ENCODE measurements around the gene ENO1. TPM values are rescaled to one million over a fixed set of nuclear protein-coding genes. Genes with fewer than 3 reads are reported as not detected.

Gene ENO1
- total and polyA plus RNA-seq, 9 of the 15 experiments (the other 6 are each of a cell fraction or from before 2014, with no cell fraction given), result 2,249 to 7,472 (median 2,868) TPM

DNA sequence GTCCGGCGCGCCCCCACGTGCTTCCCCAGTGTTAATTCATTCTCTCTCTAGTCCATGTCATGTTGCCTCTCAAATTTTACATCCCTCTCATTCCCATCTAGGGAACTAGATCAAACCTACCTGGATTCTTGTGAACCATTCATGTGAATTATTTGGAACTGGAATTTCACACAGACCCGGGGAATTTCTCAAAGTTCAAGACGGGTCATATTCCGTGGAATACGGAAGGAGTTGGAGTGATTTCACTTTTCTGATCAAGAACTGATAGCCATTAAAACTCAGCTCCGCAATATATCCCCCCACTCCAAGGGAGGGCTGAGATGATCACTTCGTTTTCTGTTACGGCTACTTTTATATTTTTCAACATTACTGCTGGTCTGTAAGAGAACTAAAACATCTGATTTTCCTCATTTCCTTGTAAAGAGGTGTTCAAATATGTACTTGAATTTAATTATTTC lies 1.0 kb upstream of the ENO1 start (continued):
- TF ChIP-seq CEBPZ (IDR thresholded peaks at IDR 0.05; ENCODE audit: borderline replicate concordance, low read depth, low read length) (no peak), COPS2 (conservative IDR thresholded peaks at IDR 0.05) (no peak), TCFL5 (CRISPR knock-in tag; conservative IDR thresholded peaks at IDR 0.05) (no peak), PATZ1 (CRISPR knock-in tag; IDR thresholded peaks at IDR 0.05; ENCODE audit: borderline replicate concordance) (no peak), ILF3 (IDR thresholded peaks at IDR 0.05; ENCODE audit: borderline replicate concordance) (no peak), FUS (optimal IDR thresholded peaks at IDR 0.05; ENCODE audit: low read depth, low read length) (no peak), RAD21 (CRISPR knock-in tag; conservative IDR thresholded peaks at IDR 0.05 in 1 of 2, IDR thresholded peaks at IDR 0.05 in 1 of 2) (peak in 1 of 2 experiments; percentile 2; a peak in 1 of 4 replicates), ZNF263 (CRISPR knock-in tag; IDR thresholded peaks at IDR 0.05; ENCODE audit: borderline replicate concordance) (no peak), ZNF408 (CRISPR knock-in tag; IDR thresholded peaks at IDR 0.05; ENCODE audit: low read depth) (no peak), SP1 (CRISPR knock-in tag; IDR thresholded peaks at IDR 0.05) (no peak), PRMT5 (CRISPR knock-in tag; IDR thresholded peaks at IDR 0.05) (no peak), ZNF766 (CRISPR knock-in tag; conservative IDR thresholded peaks at IDR 0.05) (no peak), WHSC1 (IDR thresholded peaks at IDR 0.05; ENCODE audit: low read length) (no peak), GTF2A2 (tag; IDR thresholded peaks at IDR 0.05) (no peak), NCOA2 (IDR thresholded peaks at IDR 0.05; ENCODE audit: partially characterized antibody in 2 of 2) (no peak), ZNF12 (CRISPR knock-in tag; IDR thresholded peaks at IDR 0.05) (no peak), ZNF589 (CRISPR knock-in tag; IDR thresholded peaks at IDR 0.05; ENCODE audit: low read depth) (peak; percentile 67; the same call in 1 of the 2 replicates), CCNT2 (IDR thresholded peaks at IDR 0.05; ENCODE audit: borderline replicate concordance, extremely low read depth, insufficient read length, low read depth, low read length) (no peak), ZNF253 (CRISPR knock-in tag; conservative IDR thresholded peaks at IDR 0.05) (no peak), NUFIP1 (IDR thresholded peaks at IDR 0.05; ENCODE audit: partially characterized antibody) (no peak), SMAD4 (CRISPR knock-in tag; conservative IDR thresholded peaks at IDR 0.05) (no peak)
- TF ChIP-seq, protein P1, sequence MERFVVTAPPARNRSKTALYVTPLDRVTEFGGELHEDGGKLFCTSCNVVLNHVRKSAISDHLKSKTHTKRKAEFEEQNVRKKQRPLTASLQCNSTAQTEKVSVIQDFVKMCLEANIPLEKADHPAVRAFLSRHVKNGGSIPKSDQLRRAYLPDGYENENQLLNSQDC (CRISPR knock-in tag; IDR thresholded peaks at IDR 0.05), result no peak
- TF ChIP-seq, protein P2, sequence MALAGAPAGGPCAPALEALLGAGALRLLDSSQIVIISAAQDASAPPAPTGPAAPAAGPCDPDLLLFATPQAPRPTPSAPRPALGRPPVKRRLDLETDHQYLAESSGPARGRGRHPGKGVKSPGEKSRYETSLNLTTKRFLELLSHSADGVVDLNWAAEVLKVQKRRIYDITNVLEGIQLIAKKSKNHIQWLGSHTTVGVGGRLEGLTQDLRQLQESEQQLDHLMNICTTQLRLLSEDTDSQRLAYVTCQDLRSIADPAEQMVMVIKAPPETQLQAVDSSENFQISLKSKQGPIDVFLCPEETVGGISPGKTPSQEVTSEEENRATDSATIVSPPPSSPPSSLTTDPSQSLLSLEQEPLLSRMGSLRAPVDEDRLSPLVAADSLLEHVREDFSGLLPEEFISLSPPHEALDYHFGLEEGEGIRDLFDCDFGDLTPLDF (CRISPR knock-in tag; IDR thresholded peaks at IDR 0.05), result no peak
